Loucy (cell line): ENCODE measurements around the gene CTNS.

Experiments used
- H2AFZ ChIP-seq: fragments of 200-600 bp; sonication (generic); 2 replicates; pipeline ENCODE4 v1.6.0; 2016; ENCODE audit warnings: antibody characterized with exemption, mild to moderate bottlenecking, low read length, moderate library complexity
- H3F3A ChIP-seq: fragments of 200-600 bp; 2 replicates; pipeline ENCODE4 v1.6.0; 2016; ENCODE audit warnings: antibody characterized with exemption, low read depth, mild to moderate bottlenecking
- H3K27me3 ChIP-seq: fragments of 200-600 bp; sonication (generic); 2 replicates; pipeline ENCODE4 v1.6.1; 2014; ENCODE audit warnings: low read length, mild to moderate bottlenecking; ENCODE audit not compliant: insufficient read depth, poor library complexity, severe bottlenecking
- H3K36me3 ChIP-seq: fragments of 200-600 bp; sonication (generic); 2 replicates; pipeline ENCODE4 v1.6.1; 2016; ENCODE audit warnings: low read length; ENCODE audit not compliant: insufficient read depth
- H3K4me1 ChIP-seq: fragments of 200-600 bp; sonication (generic); 2 replicates; pipeline ENCODE4 v1.5.1; 2014; ENCODE audit warnings: low read length, mild to moderate bottlenecking; ENCODE audit not compliant: insufficient read depth, poor library complexity, severe bottlenecking
- H3K4me2 ChIP-seq: fragments of 200-600 bp; sonication (generic); 2 replicates; pipeline ENCODE4 v1.6.0; 2014; ENCODE audit warnings: antibody characterized with exemption, low read length, low read depth, mild to moderate bottlenecking; ENCODE audit not compliant: poor library complexity, severe bottlenecking
- H3K4me3 ChIP-seq: fragments of 200-600 bp; sonication (generic); 2 replicates; pipeline ENCODE4 v1.5.1; 2014; ENCODE audit warnings: low read length, mild to moderate bottlenecking, mixed read lengths; ENCODE audit not compliant: poor library complexity, severe bottlenecking
- H3K79me2 ChIP-seq: fragments of 200-600 bp; sonication (generic); 2 replicates; pipeline ENCODE4 v1.6.1; 2014; ENCODE audit warnings: low read length; ENCODE audit not compliant: insufficient read depth
- H3K9ac ChIP-seq: fragments of 200-600 bp; sonication (generic); 2 replicates; pipeline ENCODE4 v1.6.0; 2014; ENCODE audit warnings: mild to moderate bottlenecking, low read depth, low read length, moderate library complexity; ENCODE audit not compliant: poor library complexity, severe bottlenecking
- H3K9me2 ChIP-seq: fragments of 200-600 bp; sonication (generic); replicated peaks from 2 replicates; pipeline ENCODE4 v1.6.1; 2016; ENCODE audit warnings: low read depth, low read length, mixed read lengths
- H3K9me3 ChIP-seq: fragments of 200-600 bp; sonication (generic); 2 replicates; pipeline ENCODE4 v1.6.1; 2014; ENCODE audit warnings: mild to moderate bottlenecking, antibody characterized with exemption, low read length, low read depth; ENCODE audit not compliant: insufficient read depth
- H4K20me1 ChIP-seq: fragments of 200-600 bp; sonication (generic); 2 replicates; pipeline ENCODE4 v1.6.0; 2014; ENCODE audit warnings: antibody characterized with exemption, low read length, mild to moderate bottlenecking; ENCODE audit not compliant: insufficient read depth, poor library complexity, severe bottlenecking
- EZH2phosphoT487 ChIP-seq: fragments of 200-600 bp; IDR thresholded peaks from 2 replicates; pipeline ENCODE4 v1.6.1; 2018; ENCODE audit warnings: antibody characterized with exemption, mild to moderate bottlenecking, moderate library complexity, borderline replicate concordance
- TF ChIP-seq, protein P1 (sequence below): fragments of 200-600 bp; sonication (generic); conservative IDR thresholded peaks from 2 replicates; pipeline ENCODE4 v1.5.1; 2014; ENCODE audit warnings: mild to moderate bottlenecking, antibody characterized with exemption, low read length

The CTNS gene

DNA sequence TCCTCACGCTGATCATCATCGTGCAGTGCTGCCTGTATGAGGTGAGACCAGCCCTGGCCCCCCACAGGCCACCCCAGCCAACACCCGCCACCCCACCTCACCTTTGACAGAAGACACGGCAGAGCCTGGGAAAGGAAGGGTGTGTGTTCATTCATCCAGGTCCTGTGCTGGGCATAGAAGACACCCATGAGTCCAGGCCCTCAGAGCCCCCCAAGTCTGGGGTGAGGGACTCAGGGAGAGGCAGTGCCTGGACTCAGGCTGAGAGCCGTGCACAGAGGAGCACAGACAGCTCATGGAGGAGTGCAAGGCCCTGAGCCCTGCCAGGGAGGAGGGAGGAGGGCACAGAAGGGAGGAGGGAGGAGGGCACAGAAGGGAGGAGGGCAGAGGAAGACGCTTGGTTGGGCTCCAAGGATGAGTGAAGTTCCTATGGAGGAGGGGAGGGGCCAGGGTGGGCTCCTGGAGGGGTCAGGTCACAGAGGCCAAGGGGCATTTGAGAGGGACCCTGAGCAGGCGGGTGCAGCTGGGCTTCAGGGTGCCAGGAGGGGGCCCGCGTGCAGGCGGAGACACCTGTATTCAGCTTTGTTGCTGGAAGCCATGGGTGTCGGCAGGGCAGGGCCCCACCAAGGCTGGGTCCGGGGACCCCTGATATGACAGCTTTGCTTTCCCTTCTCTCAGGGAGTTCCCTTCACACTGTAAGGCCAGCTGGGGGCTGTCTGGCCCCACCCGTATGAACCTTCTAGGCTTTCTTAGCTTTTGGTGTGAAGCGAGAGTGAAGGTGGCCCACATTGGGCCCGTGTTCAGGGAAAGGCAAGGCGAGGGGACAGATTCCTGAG lies 20.4 kb downstream of the CTNS start:
- Histone ChIP-seq H3K27me3 (no peaks in the 10 kb centered on the region), H3K4me3 (no peak overlapping the region), H2AFZ (no peak overlapping the region), H3K9ac (no peak overlapping the region), H3K4me2 (no peak overlapping the region), H3K4me1 (no peaks in the 10 kb centered on the region), H3K9me2 (no peaks in the 10 kb centered on the region), H4K20me1 (no peaks in the 10 kb centered on the region), H3K79me2 (no peaks in the 10 kb centered on the region), H3K9me3 (no peaks in the 10 kb centered on the region), H3K36me3 (no peaks in the 10 kb centered on the region), H3F3A (no peaks in the 10 kb centered on the region)
- TF ChIP-seq, protein P1, sequence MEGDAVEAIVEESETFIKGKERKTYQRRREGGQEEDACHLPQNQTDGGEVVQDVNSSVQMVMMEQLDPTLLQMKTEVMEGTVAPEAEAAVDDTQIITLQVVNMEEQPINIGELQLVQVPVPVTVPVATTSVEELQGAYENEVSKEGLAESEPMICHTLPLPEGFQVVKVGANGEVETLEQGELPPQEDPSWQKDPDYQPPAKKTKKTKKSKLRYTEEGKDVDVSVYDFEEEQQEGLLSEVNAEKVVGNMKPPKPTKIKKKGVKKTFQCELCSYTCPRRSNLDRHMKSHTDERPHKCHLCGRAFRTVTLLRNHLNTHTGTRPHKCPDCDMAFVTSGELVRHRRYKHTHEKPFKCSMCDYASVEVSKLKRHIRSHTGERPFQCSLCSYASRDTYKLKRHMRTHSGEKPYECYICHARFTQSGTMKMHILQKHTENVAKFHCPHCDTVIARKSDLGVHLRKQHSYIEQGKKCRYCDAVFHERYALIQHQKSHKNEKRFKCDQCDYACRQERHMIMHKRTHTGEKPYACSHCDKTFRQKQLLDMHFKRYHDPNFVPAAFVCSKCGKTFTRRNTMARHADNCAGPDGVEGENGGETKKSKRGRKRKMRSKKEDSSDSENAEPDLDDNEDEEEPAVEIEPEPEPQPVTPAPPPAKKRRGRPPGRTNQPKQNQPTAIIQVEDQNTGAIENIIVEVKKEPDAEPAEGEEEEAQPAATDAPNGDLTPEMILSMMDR: no peak
- TF ChIP-seq EZH2phosphoT487: no peak

DNA sequence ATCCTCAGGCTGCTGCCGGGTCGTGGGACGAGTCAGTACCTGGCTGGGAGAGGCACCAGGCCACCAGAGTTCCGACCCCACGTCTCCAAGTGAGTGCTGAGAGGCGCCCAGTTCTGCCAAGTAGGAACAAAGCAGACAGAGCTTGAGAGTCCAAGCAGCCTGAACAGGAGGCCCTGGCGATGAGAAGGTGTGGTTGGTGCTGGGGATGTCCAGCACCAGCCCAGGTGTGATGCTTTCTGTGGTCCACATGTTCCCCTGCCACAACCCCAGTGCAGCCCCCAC lies 21.0 kb downstream of the CTNS start:
- TF ChIP-seq EZH2phosphoT487: no peak
- TF ChIP-seq, protein P1: no peak
- Histone ChIP-seq H3K4me2 (no peak overlapping the region), H3K27me3 (no peaks in the 10 kb centered on the region), H3K79me2 (no peaks in the 10 kb centered on the region), H3K9ac (no peak overlapping the region), H3K9me2 (no peaks in the 10 kb centered on the region), H2AFZ (no peak overlapping the region), H3F3A (no peaks in the 10 kb centered on the region), H3K4me3 (no peak overlapping the region), H4K20me1 (no peaks in the 10 kb centered on the region), H3K4me1 (no peaks in the 10 kb centered on the region), H3K9me3 (no peaks in the 10 kb centered on the region), H3K36me3 (no peaks in the 10 kb centered on the region)

DNA sequence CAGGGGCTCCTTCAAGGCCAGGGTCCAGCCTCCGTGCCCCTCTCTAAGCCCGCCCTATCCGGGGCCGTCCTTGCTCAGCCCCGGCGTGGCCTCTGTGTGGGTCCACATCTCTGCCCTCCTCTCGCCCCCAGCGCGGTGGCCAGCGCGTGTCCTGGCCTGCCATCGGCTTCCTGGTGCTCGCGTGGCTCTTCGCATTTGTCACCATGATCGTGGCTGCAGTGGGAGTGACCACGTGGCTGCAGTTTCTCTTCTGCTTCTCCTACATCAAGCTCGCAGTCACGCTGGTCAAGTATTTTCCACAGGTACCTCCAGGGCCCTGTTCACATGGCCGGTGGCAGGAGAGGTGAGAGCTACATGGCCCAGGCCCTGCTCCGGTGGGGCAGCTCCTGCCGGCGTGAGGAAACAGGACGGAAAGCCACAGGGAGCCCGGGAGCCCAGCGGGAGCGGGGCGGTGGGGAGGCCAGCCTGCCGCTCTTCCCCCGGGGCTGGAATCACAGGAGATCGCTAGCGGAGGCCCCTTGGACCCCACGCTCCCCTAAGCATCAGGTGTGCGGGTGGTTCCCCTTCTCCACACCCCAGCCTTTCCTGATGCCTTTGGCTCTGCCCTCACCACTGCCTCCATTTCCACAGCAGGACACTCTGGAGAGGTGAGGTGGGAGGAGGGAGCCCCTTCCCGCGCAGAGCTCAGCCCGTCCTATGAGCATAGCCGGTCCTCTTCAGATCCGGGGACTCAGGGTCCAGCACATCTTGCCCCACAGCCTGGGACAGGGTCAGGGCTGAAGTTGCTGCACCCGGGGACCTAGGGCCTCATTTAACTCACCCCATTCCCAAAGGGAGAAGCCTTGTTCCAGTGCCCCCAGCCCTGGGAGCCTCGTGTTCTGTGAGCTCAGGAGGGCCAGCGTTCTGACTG lies 21.6 kb downstream of the CTNS start:
- no peak overlapping the region for H2AFZ ChIP-seq

More for the DNA sequence above, 21.6 kb downstream of the CTNS start:
- Histone ChIP-seq H3K4me1 (no peaks in the 10 kb centered on the region), H3K4me2 (no peak overlapping the region), H3K36me3 (no peaks in the 10 kb centered on the region), H3K9ac (no peak overlapping the region), H3K27me3 (no peaks in the 10 kb centered on the region), H3K9me2 (no peaks in the 10 kb centered on the region), H3K9me3 (no peaks in the 10 kb centered on the region), H4K20me1 (no peaks in the 10 kb centered on the region), H3K79me2 (no peaks in the 10 kb centered on the region), H3F3A (no peaks in the 10 kb centered on the region), H3K4me3 (no peak overlapping the region)
- TF ChIP-seq, protein P1: no peak
- no peak for TF ChIP-seq EZH2phosphoT487
